K562 treated with DMSO at 1 percent for 24 hours (cell line): ENCODE results near the gene SLC9A1. TPM values are rescaled to one million over a fixed set of nuclear protein-coding genes. Genes with fewer than 3 reads are reported as not detected.

Source experiments
- total RNA-seq: library from RNA; unstranded; fragments of 300-600 nt; gene quantifications from 2 replicates; pipeline ENCODE4 v1.2.3, GENCODE V29; 2022; ENCODE audit warnings: low read depth; ENCODE audit not compliant: insufficient read depth

The SLC9A1 gene
- total RNA-seq, result 20.6 and 22.8 TPM in 2 replicates

GRCh38 chr1:27154991-27155781 is at the start of gene SLC9A1:
Gene SLC9A1 (minus strand): TSS chr1:27155125. CDS start chr1:27154334, 791 bp downstream.

Other genes with a start within 250 kb of the SLC9A1 start
- gene NR0B2, start 241.2 kb downstream of the SLC9A1 start, total RNA-seq, result not detected in 2 replicates
- 128 and 137 TPM in 2 replicates for gene NUDC, start 233.4 kb downstream of the SLC9A1 start, total RNA-seq
- gene KDF1, start 194.7 kb downstream of the SLC9A1 start, total RNA-seq, result 3.7 and 4.7 TPM in 2 replicates
- gene TRNP1, start 161.4 kb downstream of the SLC9A1 start, total RNA-seq, result 0.44 and 1.3 TPM in 2 replicates
- 3.8 and 4.5 TPM in 2 replicates for gene TENT5B, start 142.3 kb downstream of the SLC9A1 start, total RNA-seq
- gene WDTC1, start 79.5 kb upstream of the SLC9A1 start, total RNA-seq, result 67.6 and 72.4 TPM in 2 replicates
- 64.1 and 64.8 TPM in 2 replicates for gene TMEM222, start 167.0 kb upstream of the SLC9A1 start, total RNA-seq
- gene SYTL1, start 186.9 kb upstream of the SLC9A1 start, total RNA-seq, result 6.8 and 12.6 TPM in 2 replicates
- 19.3 and 22.8 TPM in 2 replicates for gene MAP3K6, start 211.8 kb upstream of the SLC9A1 start, total RNA-seq
- gene FCN3, start 219.7 kb upstream of the SLC9A1 start, total RNA-seq, result not detected in 2 replicates
- gene CD164L2, start 228.2 kb upstream of the SLC9A1 start, total RNA-seq, result 0.96 and 2.4 TPM in 2 replicates
- gene GPR3, start 237.5 kb upstream of the SLC9A1 start, total RNA-seq, result 6.8 and 9.2 TPM in 2 replicates